HCT116 (cell line): ENCODE results near the gene COL5A3. TPM values are rescaled to one million over a fixed set of nuclear protein-coding genes. Genes with fewer than 3 reads are reported as not detected.

Source experiments
- ATAC-seq: fragments of 200-7000 bp; cut with Tn5 transposase; 2 replicates; pipeline ENCODE4 v1.9.1; 2020; ENCODE audit warnings: mild to moderate bottlenecking, moderate library complexity
- BruUV-seq: library from RNA; stranded (reverse); fragments of 400-500 nt; replicated peaks from 2 replicates; lab custom pipeline; 2021; lab: Mats Ljungman, UMichigan
- CTCF ChIA-PET: fragments of 300-600 bp; sonication (Branson Sonifier 250); formaldehyde crosslinking; loops from one replicate; lab custom pipeline; 2021; ENCODE audit warnings: antibody characterized with exemption; lab: Charles Lee
- POLR2A ChIA-PET: fragments of 300-600, 350-600 bp; sonication (Branson Sonifier 250); formaldehyde crosslinking; loops from one replicate; lab custom pipeline; 2021; ENCODE audit warnings: antibody characterized with exemption; lab: Charles Lee
- RAD21 ChIA-PET, 2 experiments: fragments of 300-600 bp; sonication (Branson Sonifier 250); formaldehyde crosslinking; loops; one replicate each; lab custom pipeline; 2023; ENCODE audit warnings: low total read pairs in 2 of 2; ENCODE audit not compliant: uncharacterized antibody in 2 of 2, unreplicated experiment in 2 of 2, low non-redundant PET in 1 of 2; lab: Charles Lee
- DNase-seq: peaks from one replicate; pipeline ENCODE4 v3.0.0-alpha.2; 2010; ENCODE audit warnings: low read depth, low spot score
- H2AFZ ChIP-seq: fragments of 200-600 bp; shearing (Covaris generic), sonication (generic); 2 replicates; pipeline ENCODE4 v1.6.1; 2017; ENCODE audit warnings: low read depth, mixed run types, mixed read lengths, antibody characterized with exemption, low read length; ENCODE audit not compliant: poor library complexity, severe bottlenecking
- H3K27ac ChIP-seq: 2 replicates; pipeline ENCODE4 v1.5.1; 2012; ENCODE audit warnings: low read depth, low read length
- H3K27me3 ChIP-seq: fragments of 200-600 bp; sonication (generic); 2 replicates; pipeline ENCODE4 v1.6.1; 2016; ENCODE audit warnings: mixed run types, low read length, mixed read lengths; ENCODE audit not compliant: insufficient read depth
- H3K36me3 ChIP-seq, 2 experiments: fragments of 200-500 bp in 1 of 2; fragments of 200-600 bp in 1 of 2; sonication (Bioruptor generic) in 1 of 2; sonication (generic) in 1 of 2; 2 replicates each; pipeline versions ENCODE4 v1.5.1 to v1.6.1; 2014 to 2016; ENCODE audit warnings: low read length in 2 of 2, inconsistent platforms in 1 of 2, mixed read lengths in 1 of 2, mixed run types in 1 of 2; ENCODE audit not compliant: insufficient read depth in 2 of 2, control insufficient read depth in 1 of 2
- H3K4me1 ChIP-seq, 2 experiments: fragments of 200-600 bp in 1 of 2; sonication (generic) in 1 of 2; 2 replicates each; pipeline versions ENCODE4 v1.5.1 to v1.6.1; 2012 to 2017; ENCODE audit warnings: low read length in 2 of 2, inconsistent platforms in 1 of 2, mild to moderate bottlenecking in 1 of 2, mixed read lengths in 1 of 2, mixed run types in 1 of 2, moderate library complexity in 1 of 2; ENCODE audit not compliant: insufficient read depth in 2 of 2, control insufficient read depth in 1 of 2
- H3K4me2 ChIP-seq: fragments of 200-600 bp; sonication (generic); 2 replicates; pipeline ENCODE4 v1.6.1; 2017; ENCODE audit warnings: mixed run types, low read length, mixed read lengths
- H3K4me3 ChIP-seq, 2 experiments: fragments of 200-600 bp in 1 of 2; sonication (generic) in 1 of 2; replicated peaks in 1 of 2; 2 replicates each; pipeline ENCODE4 v1.5.1; 2011 to 2016; ENCODE audit warnings: low read length in 2 of 2, control low read depth in 1 of 2, low read depth in 1 of 2, mild to moderate bottlenecking in 1 of 2, mixed read lengths in 1 of 2, mixed run types in 1 of 2
- H3K79me2 ChIP-seq: fragments of 200-600 bp; sonication (generic); 2 replicates; pipeline ENCODE4 v1.6.1; 2017; ENCODE audit warnings: mild to moderate bottlenecking, mixed run types, low read length, moderate library complexity, mixed read lengths; ENCODE audit not compliant: insufficient read depth
- H3K9ac ChIP-seq: fragments of 200-600 bp; sonication (generic); 2 replicates; pipeline ENCODE4 v1.6.1; 2016; ENCODE audit warnings: low read length, mixed read lengths
- H3K9me2 ChIP-seq: fragments of 200-600 bp; sonication (generic), shearing (Covaris generic); 2 replicates; pipeline ENCODE4 v1.6.1; 2017; ENCODE audit warnings: mixed run types, mild to moderate bottlenecking, moderate library complexity; ENCODE audit not compliant: insufficient read depth
- H3K9me3 ChIP-seq, 2 experiments: fragments of 200-500 bp in 1 of 2; fragments of 200-600 bp in 1 of 2; sonication (Bioruptor generic) in 1 of 2; sonication (generic) in 1 of 2; 2 replicates each; pipeline ENCODE4 v1.6.1; 2014 to 2017; ENCODE audit warnings: low read length in 2 of 2, mixed read lengths in 2 of 2, inconsistent platforms in 1 of 2, low read depth in 1 of 2, mild to moderate bottlenecking in 1 of 2, mixed run types in 1 of 2, moderate library complexity in 1 of 2; ENCODE audit not compliant: control insufficient read depth in 1 of 2, insufficient read depth in 1 of 2
- H4K20me1 ChIP-seq: fragments of 200-600 bp; sonication (generic), shearing (Covaris generic); 2 replicates; pipeline ENCODE4 v1.6.1; 2017; ENCODE audit warnings: mixed run types, mild to moderate bottlenecking, moderate library complexity; ENCODE audit not compliant: insufficient read depth
- CBX3 ChIP-seq: IDR thresholded peaks from 2 replicates; pipeline ENCODE4 v1.6.1; 2012; ENCODE audit warnings: low read depth
- CEBPB ChIP-seq: IDR thresholded peaks from 2 replicates; pipeline ENCODE4 v1.6.1; 2012; ENCODE audit warnings: low read depth
- EZH2 ChIP-seq: fragments of 200-600 bp; sonication (generic); IDR thresholded peaks from 2 replicates; pipeline ENCODE4 v1.6.1; 2017; ENCODE audit warnings: antibody characterized with exemption, mixed run types
- EZH2phosphoT487 ChIP-seq: fragments of 200-600 bp; IDR thresholded peaks from 2 replicates; pipeline ENCODE4 v1.6.1; 2018; ENCODE audit warnings: antibody characterized with exemption, borderline replicate concordance
- FOSL1 ChIP-seq: IDR thresholded peaks from 2 replicates; pipeline ENCODE4 v1.6.1; 2012; ENCODE audit warnings: low read depth
- JUND ChIP-seq: IDR thresholded peaks from 2 replicates; pipeline ENCODE4 v1.6.1; 2012
- POLR2A ChIP-seq: IDR thresholded peaks from 2 replicates; pipeline ENCODE4 v1.7.0; 2011; ENCODE audit warnings: borderline replicate concordance; ENCODE audit not compliant: insufficient read depth, insufficient read length; ENCODE audit errors: extremely low read depth
- POLR2AphosphoS5 ChIP-seq: IDR thresholded peaks from 2 replicates; pipeline ENCODE4 v1.6.1; 2011; ENCODE audit warnings: mild to moderate bottlenecking, low read depth, low read length, moderate library complexity
- RAD21 ChIP-seq: IDR thresholded peaks from 2 replicates; pipeline ENCODE4 v1.6.1; 2012; ENCODE audit warnings: low read depth, mild to moderate bottlenecking
- SIN3A ChIP-seq: IDR thresholded peaks from 2 replicates; pipeline ENCODE4 v1.6.1; 2012; ENCODE audit warnings: low read depth
- SP1 ChIP-seq: IDR thresholded peaks from 2 replicates; pipeline ENCODE4 v1.6.1; 2012; ENCODE audit warnings: low read depth
- SRF ChIP-seq: IDR thresholded peaks from 2 replicates; pipeline ENCODE4 v1.6.1; 2012; ENCODE audit warnings: low read depth
- TCF7L2 ChIP-seq: IDR thresholded peaks from 2 replicates; pipeline ENCODE4 v1.7.0; 2011; ENCODE audit warnings: borderline replicate concordance, inconsistent platforms; ENCODE audit not compliant: insufficient read depth, insufficient read length; ENCODE audit errors: extremely low read depth
- YY1 ChIP-seq: IDR thresholded peaks from 2 replicates; pipeline ENCODE4 v1.6.1; 2011; ENCODE audit warnings: low read length, low read depth, moderate library complexity, mild to moderate bottlenecking; ENCODE audit not compliant: insufficient replicate concordance; ENCODE audit errors: extremely low read depth
- ZFX ChIP-seq: fragments of 450-650 bp; IDR thresholded peaks from 2 replicates; pipeline ENCODE4 v1.6.1; 2017
- ZNF274 ChIP-seq: fragments of 200-500 bp; sonication (Bioruptor generic); IDR thresholded peaks from 2 replicates; pipeline ENCODE4 v1.6.1; 2014; ENCODE audit warnings: mild to moderate bottlenecking, low read depth, low read length, inconsistent platforms
- intact Hi-C: fragments of 100-400 bp; cut with micrococcal nuclease; formaldehyde crosslinking; loops from 2 replicates; pipeline ENCODE4 v1.10.0; 2022
- total RNA-seq: library from RNA; stranded (reverse); gene quantifications from one replicate; pipeline ENCODE4 v1.2.1, GENCODE V29; 2021; ENCODE audit not compliant: unreplicated experiment
- TF ChIP-seq, protein P1 (sequence below): IDR thresholded peaks from 2 replicates; pipeline ENCODE4 v1.6.1; 2012
- TF ChIP-seq, protein P2 (sequence below): IDR thresholded peaks from 2 replicates; pipeline ENCODE4 v1.6.1; 2012; ENCODE audit warnings: low read depth
- TF ChIP-seq, protein P3 (sequence below), 3 experiments: fragments of 200-600 bp in 1 of 3; sonication (generic) in 1 of 3; IDR thresholded peaks in 2 of 3; conservative IDR thresholded peaks in 1 of 3; 2 replicates each; pipeline ENCODE4 v1.5.1; 2012 to 2017; ENCODE audit warnings: low read depth in 2 of 3, low read length in 2 of 3, antibody characterized with exemption in 1 of 3, borderline replicate concordance in 1 of 3, control low read depth in 1 of 3, mild to moderate bottlenecking in 1 of 3, mixed read lengths in 1 of 3, mixed run types in 1 of 3, moderate library complexity in 1 of 3; ENCODE audit not compliant: insufficient read depth in 1 of 3
- TF ChIP-seq, protein P4 (sequence below): IDR thresholded peaks from 2 replicates; pipeline ENCODE4 v1.6.1; 2012

The COL5A3 gene
- total RNA-seq, 1 experiment from 2014 or later, result 0.15 TPM

DNA sequence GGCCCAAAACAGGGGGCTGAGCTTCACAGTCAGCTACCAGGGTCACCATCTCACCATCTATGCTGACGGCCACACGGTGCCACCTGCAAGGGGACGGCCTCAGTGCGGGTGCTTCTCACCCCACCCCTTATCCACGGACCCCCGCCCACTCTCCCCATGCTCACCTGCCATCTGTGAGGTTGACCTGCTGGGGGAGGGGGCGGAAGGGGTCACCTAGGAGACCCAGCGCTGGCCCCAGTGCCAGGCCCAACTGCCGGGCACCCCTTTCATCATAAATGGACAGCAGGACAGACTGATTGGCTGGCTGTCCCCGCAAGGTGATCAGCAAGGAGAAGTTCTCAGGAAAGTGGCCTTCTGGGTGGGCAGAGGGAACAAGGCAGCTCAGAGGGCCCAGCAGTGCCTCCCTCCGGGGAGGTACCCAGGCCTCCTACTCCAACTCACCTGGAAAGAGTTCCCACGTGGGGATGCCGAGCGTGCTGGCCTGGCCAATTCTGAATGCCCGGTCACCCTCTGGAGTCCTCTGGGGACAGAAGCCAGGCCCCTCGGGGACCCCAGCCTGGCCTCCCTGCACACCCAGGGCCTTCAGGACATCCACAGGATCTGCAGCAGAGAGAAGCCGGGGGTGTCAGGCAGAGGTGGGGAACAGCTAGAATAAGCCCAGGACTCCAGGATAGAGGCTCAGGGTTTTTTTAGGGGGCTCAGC, 4.5 kb downstream of the COL5A3 start:
- H3K9ac ChIP-seq, result no peak overlapping the region
- peaks cover 0 to 30% of the 10 kb centered on the region in 2 experiments; a peak in 2 of 4 replicates for H3K4me1 ChIP-seq
- no peak overlapping the region for H2AFZ ChIP-seq
- H3K79me2 ChIP-seq, result no peaks in the 10 kb centered on the region
- POLR2A ChIA-PET, result no interaction called here
- no peak overlapping the region for H3K4me3 ChIP-seq
- TF ChIP-seq SP1 (no peak), SRF (no peak), CBX3 (no peak), YY1 (no peak), FOSL1 (no peak), ZNF274 (no peak), SIN3A (no peak), RAD21 (no peak), EZH2phosphoT487 (no peak), TCF7L2 (no peak), EZH2 (no peak), CEBPB (no peak), POLR2A (no peak), JUND (no peak), POLR2AphosphoS5 (no peak), ZFX (no peak)
- TF ChIP-seq, protein P1, sequence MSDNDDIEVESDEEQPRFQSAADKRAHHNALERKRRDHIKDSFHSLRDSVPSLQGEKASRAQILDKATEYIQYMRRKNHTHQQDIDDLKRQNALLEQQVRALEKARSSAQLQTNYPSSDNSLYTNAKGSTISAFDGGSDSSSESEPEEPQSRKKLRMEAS, result no peak
- TF ChIP-seq, protein P2, sequence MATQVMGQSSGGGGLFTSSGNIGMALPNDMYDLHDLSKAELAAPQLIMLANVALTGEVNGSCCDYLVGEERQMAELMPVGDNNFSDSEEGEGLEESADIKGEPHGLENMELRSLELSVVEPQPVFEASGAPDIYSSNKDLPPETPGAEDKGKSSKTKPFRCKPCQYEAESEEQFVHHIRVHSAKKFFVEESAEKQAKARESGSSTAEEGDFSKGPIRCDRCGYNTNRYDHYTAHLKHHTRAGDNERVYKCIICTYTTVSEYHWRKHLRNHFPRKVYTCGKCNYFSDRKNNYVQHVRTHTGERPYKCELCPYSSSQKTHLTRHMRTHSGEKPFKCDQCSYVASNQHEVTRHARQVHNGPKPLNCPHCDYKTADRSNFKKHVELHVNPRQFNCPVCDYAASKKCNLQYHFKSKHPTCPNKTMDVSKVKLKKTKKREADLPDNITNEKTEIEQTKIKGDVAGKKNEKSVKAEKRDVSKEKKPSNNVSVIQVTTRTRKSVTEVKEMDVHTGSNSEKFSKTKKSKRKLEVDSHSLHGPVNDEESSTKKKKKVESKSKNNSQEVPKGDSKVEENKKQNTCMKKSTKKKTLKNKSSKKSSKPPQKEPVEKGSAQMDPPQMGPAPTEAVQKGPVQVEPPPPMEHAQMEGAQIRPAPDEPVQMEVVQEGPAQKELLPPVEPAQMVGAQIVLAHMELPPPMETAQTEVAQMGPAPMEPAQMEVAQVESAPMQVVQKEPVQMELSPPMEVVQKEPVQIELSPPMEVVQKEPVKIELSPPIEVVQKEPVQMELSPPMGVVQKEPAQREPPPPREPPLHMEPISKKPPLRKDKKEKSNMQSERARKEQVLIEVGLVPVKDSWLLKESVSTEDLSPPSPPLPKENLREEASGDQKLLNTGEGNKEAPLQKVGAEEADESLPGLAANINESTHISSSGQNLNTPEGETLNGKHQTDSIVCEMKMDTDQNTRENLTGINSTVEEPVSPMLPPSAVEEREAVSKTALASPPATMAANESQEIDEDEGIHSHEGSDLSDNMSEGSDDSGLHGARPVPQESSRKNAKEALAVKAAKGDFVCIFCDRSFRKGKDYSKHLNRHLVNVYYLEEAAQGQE, result no peak
- TF ChIP-seq, protein P3, sequence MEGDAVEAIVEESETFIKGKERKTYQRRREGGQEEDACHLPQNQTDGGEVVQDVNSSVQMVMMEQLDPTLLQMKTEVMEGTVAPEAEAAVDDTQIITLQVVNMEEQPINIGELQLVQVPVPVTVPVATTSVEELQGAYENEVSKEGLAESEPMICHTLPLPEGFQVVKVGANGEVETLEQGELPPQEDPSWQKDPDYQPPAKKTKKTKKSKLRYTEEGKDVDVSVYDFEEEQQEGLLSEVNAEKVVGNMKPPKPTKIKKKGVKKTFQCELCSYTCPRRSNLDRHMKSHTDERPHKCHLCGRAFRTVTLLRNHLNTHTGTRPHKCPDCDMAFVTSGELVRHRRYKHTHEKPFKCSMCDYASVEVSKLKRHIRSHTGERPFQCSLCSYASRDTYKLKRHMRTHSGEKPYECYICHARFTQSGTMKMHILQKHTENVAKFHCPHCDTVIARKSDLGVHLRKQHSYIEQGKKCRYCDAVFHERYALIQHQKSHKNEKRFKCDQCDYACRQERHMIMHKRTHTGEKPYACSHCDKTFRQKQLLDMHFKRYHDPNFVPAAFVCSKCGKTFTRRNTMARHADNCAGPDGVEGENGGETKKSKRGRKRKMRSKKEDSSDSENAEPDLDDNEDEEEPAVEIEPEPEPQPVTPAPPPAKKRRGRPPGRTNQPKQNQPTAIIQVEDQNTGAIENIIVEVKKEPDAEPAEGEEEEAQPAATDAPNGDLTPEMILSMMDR (IDR thresholded peaks at IDR 0.05 in 2 of 3, conservative IDR thresholded peaks at IDR 0.05 in 1 of 3; ENCODE audit: borderline replicate concordance in 1 of 3, insufficient read depth in 1 of 3, low read depth in 2 of 3, low read length in 2 of 3), result no peak
- TF ChIP-seq, protein P4, sequence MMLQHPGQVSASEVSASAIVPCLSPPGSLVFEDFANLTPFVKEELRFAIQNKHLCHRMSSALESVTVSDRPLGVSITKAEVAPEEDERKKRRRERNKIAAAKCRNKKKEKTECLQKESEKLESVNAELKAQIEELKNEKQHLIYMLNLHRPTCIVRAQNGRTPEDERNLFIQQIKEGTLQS, result no peak
- DNase-seq (no peak), ATAC-seq (no peak)
- RAD21 ChIA-PET, result no interaction called here
- H3K27ac ChIP-seq, result no peak overlapping the region
- H4K20me1 ChIP-seq, result no peaks in the 10 kb centered on the region
- H3K4me2 ChIP-seq, result no peak overlapping the region
- intact Hi-C loops, result no loop called here
- H3K36me3 ChIP-seq, result no peaks in the 10 kb centered on the region
- H3K9me3 ChIP-seq, result no peaks in the 10 kb centered on the region
- H3K9me2 ChIP-seq, result no peaks in the 10 kb centered on the region
- no TSS peak for BruUV-seq
- CTCF ChIA-PET, result no interaction called here
- peaks cover 21% of the 10 kb centered on the region; the same call in 1 of the 2 replicates for H3K27me3 ChIP-seq
